ENCODE results near the gene SLC31A1. TPM values are rescaled to one million over a fixed set of nuclear protein-coding genes. Genes with fewer than 3 reads are reported as not detected.

The SLC31A1 gene
- total RNA-seq, 1 experiment from 2014 or later = 56.3 TPM

DNA sequence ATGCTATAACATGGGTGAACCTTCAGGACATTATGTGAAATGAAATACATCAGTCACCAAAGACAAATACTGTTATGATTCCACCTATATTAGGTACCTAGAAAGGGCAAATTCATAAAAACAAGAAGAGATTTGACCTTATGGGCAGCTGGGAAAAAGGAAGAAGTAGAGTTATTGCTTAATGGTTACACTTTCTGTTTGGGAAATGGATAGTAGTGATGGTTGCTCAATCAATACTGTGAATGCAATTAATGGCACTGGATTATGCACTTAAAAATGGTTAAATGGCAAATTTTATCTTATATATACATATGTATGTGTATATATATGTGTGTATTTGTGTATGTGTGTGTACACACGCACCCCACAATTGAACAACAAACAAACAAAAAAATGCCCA is 15.5 kb upstream of the SLC31A1 start:
- no peaks in the 10 kb centered on the region for H3K9me3 Mint-ChIP-seq (ENCODE audit: unreplicated experiment)
- no peaks in the 10 kb centered on the region for H3K4me1 Mint-ChIP-seq (ENCODE audit: insufficient read depth, unreplicated experiment)
- no peak overlapping the region for H3K27ac Mint-ChIP-seq (ENCODE audit: low read depth, unreplicated experiment)
- BruUV-seq (replicated peaks) = no TSS peak
- H3K36me3 Mint-ChIP-seq (ENCODE audit: insufficient read depth, unreplicated experiment) = peaks cover 86% of the 10 kb centered on the region
- TF ChIP-seq, protein P1, sequence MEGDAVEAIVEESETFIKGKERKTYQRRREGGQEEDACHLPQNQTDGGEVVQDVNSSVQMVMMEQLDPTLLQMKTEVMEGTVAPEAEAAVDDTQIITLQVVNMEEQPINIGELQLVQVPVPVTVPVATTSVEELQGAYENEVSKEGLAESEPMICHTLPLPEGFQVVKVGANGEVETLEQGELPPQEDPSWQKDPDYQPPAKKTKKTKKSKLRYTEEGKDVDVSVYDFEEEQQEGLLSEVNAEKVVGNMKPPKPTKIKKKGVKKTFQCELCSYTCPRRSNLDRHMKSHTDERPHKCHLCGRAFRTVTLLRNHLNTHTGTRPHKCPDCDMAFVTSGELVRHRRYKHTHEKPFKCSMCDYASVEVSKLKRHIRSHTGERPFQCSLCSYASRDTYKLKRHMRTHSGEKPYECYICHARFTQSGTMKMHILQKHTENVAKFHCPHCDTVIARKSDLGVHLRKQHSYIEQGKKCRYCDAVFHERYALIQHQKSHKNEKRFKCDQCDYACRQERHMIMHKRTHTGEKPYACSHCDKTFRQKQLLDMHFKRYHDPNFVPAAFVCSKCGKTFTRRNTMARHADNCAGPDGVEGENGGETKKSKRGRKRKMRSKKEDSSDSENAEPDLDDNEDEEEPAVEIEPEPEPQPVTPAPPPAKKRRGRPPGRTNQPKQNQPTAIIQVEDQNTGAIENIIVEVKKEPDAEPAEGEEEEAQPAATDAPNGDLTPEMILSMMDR (IDR thresholded peaks at IDR 0.05; ENCODE audit: unreplicated experiment) = no peak
- H3K27me3 Mint-ChIP-seq (ENCODE audit: insufficient read depth, unreplicated experiment) = no peaks in the 10 kb centered on the region
- intact Hi-C loops (cut with micrococcal nuclease) = no loop called here
- ChIA-PET CTCF (interaction anchor here (0.8 to 1.1 kb wide), 2 partner anchors 17 to 55 kb away, joined by 3 to 5 read pairs; partner anchors contain the start of gene SLC31A2), POLR2A (interaction anchor here (2.5 kb wide), 1 partner anchor 15 kb away, joined by 17 read pairs; the partner anchor contains the start of genes FKBP15 and SLC31A1)
- no peak for DNase-seq (ENCODE audit: unreplicated experiment)
- no peak overlapping the region for H3K4me3 Mint-ChIP-seq (ENCODE audit: unreplicated experiment)

DNA sequence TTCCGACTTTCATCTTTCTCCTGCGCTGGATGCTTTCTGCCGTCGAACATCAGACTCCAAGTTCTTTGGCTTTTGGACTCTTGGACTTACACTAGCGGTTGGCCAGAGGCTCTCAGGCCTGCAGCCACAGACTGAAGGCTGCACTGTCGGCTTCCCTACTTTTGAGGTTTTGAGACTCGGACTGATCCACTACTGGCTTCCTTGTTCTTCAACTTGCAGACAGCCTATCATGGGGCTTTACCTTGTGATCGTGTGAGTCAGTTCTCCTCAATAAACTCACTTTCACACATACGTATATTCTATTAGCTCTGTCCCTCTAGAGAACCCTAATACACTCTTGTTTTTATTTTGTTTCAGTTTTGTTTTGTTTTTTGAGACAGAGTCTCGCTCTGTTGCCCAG is 10.5 kb upstream of the SLC31A1 start:
- CTCF ChIA-PET = no interaction called here
- H3K27me3 Mint-ChIP-seq (ENCODE audit: insufficient read depth, unreplicated experiment) = no peaks in the 10 kb centered on the region

DNA sequence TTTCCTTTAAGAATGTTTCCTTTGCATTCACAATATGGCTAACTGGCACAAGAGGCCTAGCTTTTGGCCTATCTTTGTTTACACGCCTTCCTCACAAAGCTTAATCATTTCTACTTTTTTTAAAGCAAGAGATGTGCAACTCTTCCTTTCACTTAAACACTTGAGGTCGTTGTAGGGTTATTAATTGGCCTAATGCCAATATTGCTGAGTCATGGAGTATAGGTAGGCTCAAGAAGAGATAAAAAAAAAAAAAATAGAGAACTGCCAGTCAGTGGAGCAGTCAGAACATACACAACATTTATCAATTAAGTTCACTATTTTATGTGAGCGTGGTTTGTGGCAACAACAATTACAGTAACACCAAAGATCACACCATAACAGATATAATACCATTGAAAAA is 6.2 kb upstream of the SLC31A1 start:
- TF ChIP-seq, protein P1 (IDR thresholded peaks at IDR 0.05; ENCODE audit: unreplicated experiment) = no peak
- Mint-ChIP-seq H3K36me3 (ENCODE audit: insufficient read depth, unreplicated experiment) (peaks cover 14% of the 10 kb centered on the region), H3K9me3 (ENCODE audit: unreplicated experiment) (no peaks in the 10 kb centered on the region), H3K27me3 (ENCODE audit: insufficient read depth, unreplicated experiment) (no peaks in the 10 kb centered on the region), H3K4me3 (ENCODE audit: unreplicated experiment) (no peak overlapping the region), H3K4me1 (ENCODE audit: insufficient read depth, unreplicated experiment) (peaks cover 16% of the 10 kb centered on the region), H3K27ac (ENCODE audit: low read depth, unreplicated experiment) (no peak overlapping the region)
- POLR2A ChIA-PET = no interaction called here
- peak; percentile 61 for DNase-seq (ENCODE audit: unreplicated experiment)
- intact Hi-C loops (cut with micrococcal nuclease) = no loop called here
- CTCF ChIA-PET = no interaction called here
- BruUV-seq (replicated peaks) = no TSS peak

More for the DNA sequence above, 10.5 kb upstream of the SLC31A1 start:
- H3K36me3 Mint-ChIP-seq (ENCODE audit: insufficient read depth, unreplicated experiment) = peaks cover 42% of the 10 kb centered on the region
- peaks cover 9% of the 10 kb centered on the region for H3K4me1 Mint-ChIP-seq (ENCODE audit: insufficient read depth, unreplicated experiment)
- TF ChIP-seq, protein P1 (IDR thresholded peaks at IDR 0.05; ENCODE audit: unreplicated experiment) = no peak
- no peaks in the 10 kb centered on the region for H3K9me3 Mint-ChIP-seq (ENCODE audit: unreplicated experiment)
- POLR2A ChIA-PET = interaction anchor here (0.6 to 1.1 kb wide), 2 partner anchors 9 to 48 kb away, joined by 3 read pairs; no protein-coding TSS in a partner anchor
- intact Hi-C loops (cut with micrococcal nuclease) = no loop called here
- no peak overlapping the region for H3K27ac Mint-ChIP-seq (ENCODE audit: low read depth, unreplicated experiment)
- no TSS peak for BruUV-seq (replicated peaks)
- no peak for DNase-seq (ENCODE audit: unreplicated experiment)
- H3K4me3 Mint-ChIP-seq (ENCODE audit: unreplicated experiment) = no peak overlapping the region

DNA sequence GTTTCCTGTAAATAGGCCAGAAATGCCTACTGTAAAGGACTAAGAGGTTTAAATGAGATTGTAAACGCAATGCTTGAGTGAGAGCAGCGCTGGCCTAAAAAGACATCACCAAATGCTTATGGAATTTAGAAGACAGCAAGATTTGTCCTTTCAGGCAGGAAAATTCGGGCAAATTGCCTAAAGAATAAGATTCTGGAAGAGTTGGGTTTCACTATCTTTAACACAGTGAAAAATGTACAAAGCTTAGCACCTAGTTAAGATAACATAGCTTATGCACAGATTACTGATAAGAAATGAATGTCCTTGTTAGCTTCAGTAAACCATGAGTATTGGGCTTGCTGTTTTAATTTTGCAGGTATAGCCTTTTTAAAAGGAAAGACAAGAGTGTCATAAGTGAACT is 4.9 kb upstream of the SLC31A1 start:
- TF ChIP-seq, protein P1 (IDR thresholded peaks at IDR 0.05; ENCODE audit: unreplicated experiment) = no peak
- Mint-ChIP-seq H3K4me1 (ENCODE audit: insufficient read depth, unreplicated experiment) (peaks cover 16% of the 10 kb centered on the region), H3K27ac (ENCODE audit: low read depth, unreplicated experiment) (no peak overlapping the region), H3K4me3 (ENCODE audit: unreplicated experiment) (no peak overlapping the region), H3K9me3 (ENCODE audit: unreplicated experiment) (no peaks in the 10 kb centered on the region), H3K36me3 (ENCODE audit: insufficient read depth, unreplicated experiment) (peaks cover 7% of the 10 kb centered on the region), H3K27me3 (ENCODE audit: insufficient read depth, unreplicated experiment) (no peaks in the 10 kb centered on the region)
- no TSS peak for BruUV-seq (replicated peaks)
- CTCF ChIA-PET = interaction anchor here (0.6 kb wide), 1 partner anchor 71 kb away, joined by 3 read pairs; no protein-coding TSS in a partner anchor
- no peak for DNase-seq (ENCODE audit: unreplicated experiment)
- intact Hi-C loops (cut with micrococcal nuclease) = no loop called here
- POLR2A ChIA-PET = interaction anchor here (0.7 kb wide), 1 partner anchor 62 kb away, joined by 3 read pairs; no protein-coding TSS in a partner anchor
